Mammary epithelial cell (primary cell): Measurements from ENCODE around the gene ELP1.

Experiments used
- CTCF ChIP-seq, 2 donors: IDR thresholded peaks in 1 of 2; conservative IDR thresholded peaks in 1 of 2; 2 replicates each; pipeline ENCODE4 v1.5.1; 2011 to 2012; ENCODE audit warnings: inconsistent platforms in 2 of 2, low read length in 2 of 2, mild to moderate bottlenecking in 2 of 2, control low read depth in 1 of 2, low read depth in 1 of 2; ENCODE audit not compliant: insufficient read depth in 1 of 2; ENCODE audit errors: extremely low read depth in 1 of 2
- EZH2 ChIP-seq: IDR thresholded peaks from 2 replicates; pipeline ENCODE4 v1.6.1; 2012; ENCODE audit warnings: low read length, inconsistent platforms, borderline replicate concordance

GRCh38 chr9:108905494-108905893, 28.4 kb downstream of the ELP1 start:
- TF ChIP-seq EZH2 = no peak
- no peak for TF ChIP-seq CTCF (conservative IDR thresholded peaks at IDR 0.05 in 1 of 2, IDR thresholded peaks at IDR 0.05 in 1 of 2; ENCODE audit: extremely low read depth in 1 of 2, insufficient read depth in 1 of 2, low read depth in 1 of 2, low read length in 2 of 2)
